Activated naive CD4-positive, alpha-beta T cell treated with anti-CD3 and anti-CD28 coated beads, Interleukin-2, amount 50 U/mL, for 24 hours (primary cell): ENCODE measurements around the gene NOP53.
"Not testable (repeated sequence)": the region's sequence is repeated elsewhere in the genome, so short reads cannot be mapped to it uniquely, and the experiment has no call there.

Experiments used
- H3K27ac Mint-ChIP-seq: one replicate; pipeline ENCODE4 v1.8.0; 2021; ENCODE audit warnings: mild to moderate bottlenecking, mixed read lengths
- H3K27me3 Mint-ChIP-seq: one replicate; pipeline ENCODE4 v1.8.0; 2021; ENCODE audit warnings: mixed read lengths
- H3K36me3 Mint-ChIP-seq: one replicate; pipeline ENCODE4 v1.8.0; 2021; ENCODE audit warnings: mixed read lengths
- H3K4me1 Mint-ChIP-seq: one replicate; pipeline ENCODE4 v1.8.0; 2021; ENCODE audit warnings: mixed read lengths
- H3K4me3 Mint-ChIP-seq: one replicate; pipeline ENCODE4 v1.8.0; 2021; ENCODE audit warnings: mild to moderate bottlenecking, mixed read lengths
- H3K9me3 Mint-ChIP-seq: one replicate; pipeline ENCODE4 v1.8.0; 2021; ENCODE audit warnings: mixed read lengths

The NOP53 gene

DNA sequence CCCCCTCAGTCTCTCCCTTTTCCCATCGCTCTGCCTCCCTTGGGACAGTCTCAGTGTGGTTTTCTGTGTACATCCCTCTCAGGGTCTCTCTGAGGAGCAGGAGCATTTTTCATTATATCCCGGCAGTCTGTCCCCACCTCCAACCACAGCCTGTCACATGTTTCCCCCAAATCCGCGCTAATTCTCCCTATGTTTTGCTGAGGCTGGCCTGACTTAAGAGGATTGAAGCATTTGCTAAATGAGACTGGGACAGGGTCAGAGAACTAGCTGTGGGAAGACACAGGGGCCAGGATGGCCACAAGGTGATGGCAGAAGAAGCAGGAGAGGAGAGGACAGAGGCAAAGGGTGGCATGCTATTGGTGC lies 53.5 kb downstream of the NOP53 start:
- Mint-ChIP-seq H3K36me3 (peaks cover 2% of the 10 kb centered on the region), H3K9me3 (peaks cover 4% of the 10 kb centered on the region), H3K27ac (no peak overlapping the region), H3K27me3 (no peaks in the 10 kb centered on the region), H3K4me1 (no peaks in the 10 kb centered on the region), H3K4me3 (no peak overlapping the region)

DNA sequence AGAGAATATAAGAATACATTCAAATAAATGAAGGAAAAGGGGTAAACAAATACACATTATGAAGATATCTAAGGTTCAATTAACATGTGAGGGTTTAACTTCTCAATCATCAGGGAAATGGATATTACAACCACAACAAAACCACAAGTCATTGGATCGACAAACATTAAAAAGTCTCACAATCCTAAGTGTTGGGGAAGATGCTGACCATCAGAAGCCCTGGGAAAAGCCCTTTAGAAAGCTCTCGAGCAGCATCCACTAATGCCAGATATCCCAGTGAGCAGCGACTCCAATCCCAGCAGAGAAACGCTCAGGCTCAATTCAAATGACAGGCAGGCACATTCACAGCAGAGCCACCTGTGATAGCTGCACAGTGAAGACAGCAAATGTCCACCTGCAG lies 55.9 kb downstream of the NOP53 start:
- Mint-ChIP-seq H3K36me3 (peaks cover 2% of the 10 kb centered on the region), H3K27ac (no peak overlapping the region), H3K9me3 (peaks cover 4% of the 10 kb centered on the region), H3K4me3 (no peak overlapping the region), H3K27me3 (no peaks in the 10 kb centered on the region), H3K4me1 (no peaks in the 10 kb centered on the region)

DNA sequence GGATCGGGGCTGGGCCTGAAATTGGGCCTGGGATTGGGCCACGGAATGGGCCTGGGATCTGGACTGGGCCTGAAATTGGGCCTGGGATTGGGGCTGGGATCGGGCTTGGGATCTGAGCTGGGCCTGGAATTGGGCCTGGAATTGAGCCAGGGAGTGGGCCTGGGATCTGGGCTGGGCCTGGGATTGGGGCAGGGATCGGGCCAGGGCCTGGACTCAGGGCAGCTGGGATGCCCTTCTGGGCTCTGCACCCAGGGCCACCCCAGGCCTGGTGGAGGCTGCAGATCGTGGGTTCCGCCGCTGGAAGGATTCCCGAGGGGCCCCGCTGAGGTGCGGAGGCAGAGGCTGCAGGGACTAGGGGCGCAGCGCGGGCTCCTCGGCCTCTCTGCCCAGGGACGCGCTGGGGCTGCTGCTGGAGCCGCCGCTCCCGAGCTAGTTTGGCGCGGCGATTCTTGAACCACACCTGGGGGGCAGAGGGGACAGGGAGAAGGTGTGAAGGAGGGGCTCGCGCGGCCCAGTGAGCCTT lies 57.2 kb downstream of the NOP53 start:
- peaks cover 4% of the 10 kb centered on the region for H3K9me3 Mint-ChIP-seq
- H3K27me3 Mint-ChIP-seq = no peaks in the 10 kb centered on the region
- no peak overlapping the region for H3K4me3 Mint-ChIP-seq
- H3K36me3 Mint-ChIP-seq = peaks cover 2% of the 10 kb centered on the region
- no peaks in the 10 kb centered on the region for H3K4me1 Mint-ChIP-seq
- no peak overlapping the region for H3K27ac Mint-ChIP-seq

DNA sequence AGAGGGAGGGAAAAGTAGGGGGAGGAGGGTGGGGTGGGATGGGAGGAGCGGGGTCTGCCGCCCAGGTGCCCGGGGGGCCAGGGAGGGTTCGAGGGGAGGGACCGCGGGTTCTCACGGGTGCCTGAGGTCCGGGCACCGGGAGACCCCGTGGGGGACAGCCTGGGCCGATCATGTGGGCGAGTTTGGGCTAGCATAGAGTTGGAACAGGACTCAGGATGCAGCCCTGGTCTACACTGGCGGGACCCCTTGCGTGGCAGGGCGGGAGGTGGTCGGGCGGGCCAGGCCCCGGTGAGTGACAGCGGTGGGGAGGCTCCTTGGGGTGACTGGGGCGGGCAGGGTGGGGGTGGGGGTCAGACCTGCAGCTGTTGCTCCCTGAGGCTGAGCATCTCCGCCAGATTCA lies 57.8 kb downstream of the NOP53 start:
- H3K36me3 Mint-ChIP-seq, H3K27ac Mint-ChIP-seq, H3K9me3 Mint-ChIP-seq, H3K4me3 Mint-ChIP-seq, H3K27me3 Mint-ChIP-seq, H3K4me1 Mint-ChIP-seq: not testable (repeated sequence)

DNA sequence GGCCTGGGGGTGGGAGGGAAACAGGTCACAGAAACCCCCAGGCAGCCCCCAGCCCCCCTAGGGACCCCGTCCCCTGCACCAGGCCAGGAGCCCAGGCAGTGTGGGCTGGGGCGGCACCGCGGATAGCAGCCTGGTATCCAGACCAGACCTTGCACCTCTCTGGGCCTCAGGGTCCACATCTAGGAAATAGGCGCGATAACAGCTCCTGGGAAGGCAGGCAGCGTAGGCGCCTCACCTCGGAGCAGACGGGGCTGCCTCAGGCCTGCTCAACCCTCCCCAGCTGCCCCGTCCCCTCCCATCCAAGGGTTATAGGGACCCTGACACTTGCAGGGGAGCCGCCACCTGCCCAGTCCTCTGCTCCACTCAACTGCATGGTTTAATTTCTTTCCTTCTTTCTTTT lies 58.3 kb downstream of the NOP53 start:
- not testable (repeated sequence) for H3K27ac Mint-ChIP-seq, H3K4me1 Mint-ChIP-seq, H3K36me3 Mint-ChIP-seq, H3K9me3 Mint-ChIP-seq, H3K4me3 Mint-ChIP-seq, H3K27me3 Mint-ChIP-seq

DNA sequence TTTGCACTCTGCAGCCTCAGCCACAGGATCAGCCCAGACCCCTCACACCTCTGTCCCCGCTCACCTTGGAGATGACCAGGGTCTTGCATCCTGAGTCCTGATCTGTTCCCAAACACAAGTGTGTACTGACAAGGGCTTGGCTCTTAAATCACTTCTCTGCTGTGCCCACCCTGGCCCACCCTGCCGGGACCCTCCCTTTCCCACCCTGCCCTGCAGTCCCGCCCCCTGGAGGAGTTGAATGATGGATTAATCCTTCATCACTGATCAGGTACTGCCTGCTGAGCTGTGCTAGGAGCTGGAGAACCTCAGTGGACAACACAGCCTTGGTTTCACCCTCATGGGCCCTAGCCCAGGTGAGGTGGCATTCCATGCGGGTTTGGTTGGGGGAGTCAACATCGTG lies 59.1 kb downstream of the NOP53 start, which contains the start of gene TPRX1:
TSS of gene TPRX1 (minus strand) at position 101 of the 400 bp plus-strand sequence. CDS start at position 89, 12 bp downstream.
- not testable (repeated sequence) for H3K27ac Mint-ChIP-seq, H3K36me3 Mint-ChIP-seq, H3K27me3 Mint-ChIP-seq, H3K4me3 Mint-ChIP-seq, H3K9me3 Mint-ChIP-seq, H3K4me1 Mint-ChIP-seq

DNA sequence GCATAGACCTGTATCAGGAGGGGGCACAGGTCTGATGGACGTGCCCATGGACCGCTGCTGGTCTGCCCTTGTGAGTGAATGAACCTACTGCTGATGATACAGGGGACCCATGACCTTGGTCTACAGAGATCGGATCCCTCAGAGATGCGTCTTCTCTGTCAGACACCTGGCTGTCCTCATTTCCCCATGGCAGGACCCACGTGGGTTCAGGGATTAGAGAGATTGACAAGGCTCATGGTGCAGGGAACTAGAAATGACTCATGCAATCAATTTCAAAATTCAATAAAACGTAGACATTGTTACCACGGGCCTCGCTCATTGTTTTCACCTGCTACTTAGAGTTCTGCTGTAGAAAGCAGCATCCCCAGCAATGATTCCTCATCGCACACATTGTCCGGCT lies 60.0 kb downstream of the NOP53 start:
- H3K4me1 Mint-ChIP-seq = no peaks in the 10 kb centered on the region
- H3K4me3 Mint-ChIP-seq = no peak overlapping the region
- peaks cover 4% of the 10 kb centered on the region for H3K9me3 Mint-ChIP-seq
- no peak overlapping the region for H3K27ac Mint-ChIP-seq
- peaks cover 2% of the 10 kb centered on the region for H3K36me3 Mint-ChIP-seq
- H3K27me3 Mint-ChIP-seq = peaks cover 1% of the 10 kb centered on the region

DNA sequence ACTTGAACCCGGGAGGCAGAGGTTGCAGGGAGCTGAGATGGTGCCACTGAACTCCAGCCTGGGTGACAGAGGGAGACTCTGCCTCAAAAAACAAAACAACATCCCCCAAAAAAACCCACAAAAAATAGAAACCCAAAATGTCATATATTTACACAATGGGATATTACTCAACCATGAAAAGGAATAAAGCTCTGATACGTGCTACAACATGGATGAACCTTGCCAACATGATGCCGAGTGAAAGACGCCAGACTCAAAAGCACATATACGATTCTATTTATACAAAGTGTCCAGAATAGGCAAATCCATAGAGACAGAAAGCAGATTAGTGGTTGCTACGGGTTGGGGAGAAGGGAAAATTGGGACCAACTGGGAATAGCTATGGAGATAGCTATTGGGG lies 61.1 kb downstream of the NOP53 start:
- Mint-ChIP-seq H3K4me3 (no peak overlapping the region), H3K27me3 (peaks cover 1% of the 10 kb centered on the region), H3K27ac (no peak overlapping the region), H3K36me3 (no peaks in the 10 kb centered on the region), H3K4me1 (no peaks in the 10 kb centered on the region), H3K9me3 (no peaks in the 10 kb centered on the region)
